Choroid plexus epithelial cell (primary cell): ENCODE results near the gene IL19.
A peak's percentile ranks its signal among the peaks of the same experiment; 100 is the strongest.

ENCODE experiments used
- DNase-seq: peaks from one replicate; pipeline ENCODE4 v3.0.0-alpha.2; 2010; ENCODE audit warnings: low read depth
- H3K4me3 ChIP-seq: 2 replicates; pipeline ENCODE4 v1.5.1; 2011; ENCODE audit warnings: low read depth, mild to moderate bottlenecking, control low read depth, low read length, moderate library complexity
- TF ChIP-seq, protein P1 (sequence below): conservative IDR thresholded peaks from 2 replicates; pipeline ENCODE4 v1.5.1; 2011; ENCODE audit warnings: low read depth, mild to moderate bottlenecking, control low read depth, inconsistent platforms, low read length, moderate library complexity

IL19 gene, protein sequence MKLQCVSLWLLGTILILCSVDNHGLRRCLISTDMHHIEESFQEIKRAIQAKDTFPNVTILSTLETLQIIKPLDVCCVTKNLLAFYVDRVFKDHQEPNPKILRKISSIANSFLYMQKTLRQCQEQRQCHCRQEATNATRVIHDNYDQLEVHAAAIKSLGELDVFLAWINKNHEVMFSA

GRCh38 chr1:206770531-206771337 is at the start of gene IL19:
IL19 (plus strand) TSS chr1:206770773; CDS start chr1:206836663, 65,890 bp downstream.
- peak; percentile 45 for DNase-seq
- TF ChIP-seq, protein P1, sequence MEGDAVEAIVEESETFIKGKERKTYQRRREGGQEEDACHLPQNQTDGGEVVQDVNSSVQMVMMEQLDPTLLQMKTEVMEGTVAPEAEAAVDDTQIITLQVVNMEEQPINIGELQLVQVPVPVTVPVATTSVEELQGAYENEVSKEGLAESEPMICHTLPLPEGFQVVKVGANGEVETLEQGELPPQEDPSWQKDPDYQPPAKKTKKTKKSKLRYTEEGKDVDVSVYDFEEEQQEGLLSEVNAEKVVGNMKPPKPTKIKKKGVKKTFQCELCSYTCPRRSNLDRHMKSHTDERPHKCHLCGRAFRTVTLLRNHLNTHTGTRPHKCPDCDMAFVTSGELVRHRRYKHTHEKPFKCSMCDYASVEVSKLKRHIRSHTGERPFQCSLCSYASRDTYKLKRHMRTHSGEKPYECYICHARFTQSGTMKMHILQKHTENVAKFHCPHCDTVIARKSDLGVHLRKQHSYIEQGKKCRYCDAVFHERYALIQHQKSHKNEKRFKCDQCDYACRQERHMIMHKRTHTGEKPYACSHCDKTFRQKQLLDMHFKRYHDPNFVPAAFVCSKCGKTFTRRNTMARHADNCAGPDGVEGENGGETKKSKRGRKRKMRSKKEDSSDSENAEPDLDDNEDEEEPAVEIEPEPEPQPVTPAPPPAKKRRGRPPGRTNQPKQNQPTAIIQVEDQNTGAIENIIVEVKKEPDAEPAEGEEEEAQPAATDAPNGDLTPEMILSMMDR: no peak
- H3K4me3 ChIP-seq: no peak within 1 kb of the TSS

DNA sequence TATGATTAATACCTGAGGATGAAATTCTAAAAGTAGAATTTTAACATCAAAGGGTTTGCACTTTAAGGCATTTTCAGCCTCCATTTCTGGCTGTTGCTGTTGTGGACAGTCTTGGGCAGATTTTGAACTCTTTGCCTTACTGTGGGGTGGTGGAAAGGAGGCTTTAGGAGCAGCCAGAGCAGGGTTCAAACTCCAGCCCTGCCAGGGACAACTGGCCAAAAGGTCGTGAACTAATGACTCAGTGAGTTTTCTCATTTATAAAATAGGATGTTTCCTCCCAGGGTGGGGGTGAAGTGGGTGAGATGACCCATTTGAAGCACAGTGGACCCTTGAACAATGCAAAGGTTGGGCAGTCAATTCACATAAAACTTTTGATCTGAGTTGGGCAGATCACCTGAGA is 49.1 kb upstream of the IL19 start:
- DNase-seq: no peak
- TF ChIP-seq, protein P1: no peak
- no peak overlapping the region for H3K4me3 ChIP-seq

DNA sequence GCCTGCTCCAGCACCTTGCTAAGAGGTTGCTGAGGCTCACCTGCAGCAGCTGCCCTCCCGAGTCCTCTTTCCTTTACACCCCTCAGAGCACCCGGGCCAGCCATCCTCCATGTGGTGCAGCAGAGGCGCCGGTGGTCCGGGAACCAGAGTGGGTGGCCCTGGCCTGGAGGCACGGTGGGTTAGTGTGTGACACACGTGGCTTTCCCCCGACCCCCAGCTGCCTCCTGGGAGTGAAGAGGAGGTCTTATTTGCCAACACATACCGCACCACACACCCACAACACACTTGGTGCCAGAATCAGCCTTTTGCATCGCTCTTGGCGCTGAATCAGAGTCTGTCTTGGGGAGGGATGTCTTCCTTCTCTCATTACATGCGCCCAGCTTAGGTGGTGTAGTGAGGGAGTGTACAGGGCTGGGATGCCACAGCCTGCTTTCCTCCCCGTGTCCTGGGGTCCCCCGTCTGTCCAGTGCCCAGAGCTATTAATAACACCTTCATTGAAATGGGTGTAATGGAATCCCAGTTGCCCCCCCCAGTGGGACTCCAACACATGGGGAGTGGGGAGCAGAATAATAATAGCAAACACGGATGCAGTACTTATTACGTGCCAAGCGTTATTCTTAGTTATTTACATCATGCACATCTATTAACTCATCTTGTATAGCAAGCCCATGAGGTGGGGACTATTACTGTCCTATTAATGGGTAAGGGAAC is 47.7 kb upstream of the IL19 start:
- no peak overlapping the region for H3K4me3 ChIP-seq
- TF ChIP-seq, protein P1: no peak
- DNase-seq: no peak

- TF ChIP-seq, protein P1: no peak
- H3K4me3 ChIP-seq: no peak overlapping the region
- no peak for DNase-seq
Measured at GRCh38 chr1:206723462-206723804, 47.1 kb upstream of the IL19 start.

GRCh38 chr1:206723805-206724472 is 46.6 kb upstream of the IL19 start:
- DNase-seq: peak; percentile 87
- TF ChIP-seq, protein P1: peak; percentile 17
- no peak overlapping the region for H3K4me3 ChIP-seq

DNA sequence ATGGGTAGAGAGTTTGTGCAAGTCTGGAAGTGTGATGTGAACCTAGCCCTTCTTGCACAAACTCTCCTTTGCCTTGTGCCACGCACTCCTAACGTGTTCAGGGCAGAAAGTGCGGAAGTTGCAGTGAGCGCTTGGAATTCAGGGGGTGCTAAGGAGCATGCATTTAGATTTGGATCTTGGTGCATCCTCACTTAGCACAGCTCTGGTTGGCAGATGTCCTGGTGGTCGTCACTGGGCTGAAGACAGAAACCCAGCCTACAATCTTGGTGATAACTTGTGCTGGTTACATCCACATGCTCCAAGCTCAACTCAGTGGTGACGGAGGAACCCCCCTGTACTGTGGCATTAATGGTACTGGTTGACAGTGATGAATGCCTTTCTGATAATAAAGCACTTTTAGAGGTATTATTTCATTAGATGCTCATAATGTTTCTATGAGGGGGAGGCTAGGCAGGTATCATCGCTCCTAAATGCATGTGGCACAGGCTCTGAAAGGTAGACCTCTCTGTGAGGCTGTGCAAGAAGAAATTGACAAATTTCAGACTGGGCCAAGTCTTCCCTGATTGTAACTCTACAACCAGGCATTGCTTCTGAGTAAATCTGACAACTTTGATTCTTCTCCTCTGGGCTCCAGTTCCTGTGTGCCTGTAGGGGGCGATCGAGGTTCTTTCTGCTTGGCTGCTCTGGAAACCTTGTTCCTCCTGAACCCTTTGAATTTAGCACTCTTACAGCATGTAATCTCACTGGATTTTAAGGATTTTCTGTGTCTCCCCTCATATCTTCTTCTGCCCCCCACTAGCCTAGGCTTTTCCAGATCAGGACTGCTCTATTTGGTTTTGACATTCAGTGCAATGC is 45.2 kb upstream of the IL19 start:
- peak; percentile 72 for DNase-seq
- TF ChIP-seq, protein P1: peak; percentile 85
- no peak overlapping the region for H3K4me3 ChIP-seq
